Stimulated activated CD8-positive, alpha-beta memory T cell treated with anti-CD3 and anti-CD28 coated beads, Interleukin-15, amount 100 ng/mL, for 1 hour (primary cell): ENCODE data around the gene PTBP3.
"Not testable (repeated sequence)": the region's sequence is repeated elsewhere in the genome, so short reads cannot be mapped to it uniquely, and the experiment has no call there.

Experiments
- DNase-seq: peaks from one replicate; pipeline ENCODE4 v3.0.0-alpha.2; 2020; ENCODE audit warnings: low read depth

Gene PTBP3

GRCh38 chr9:112322701-112323377 lies 10.6 kb downstream of the PTBP3 start:
- DNase-seq, result no peak

DNA sequence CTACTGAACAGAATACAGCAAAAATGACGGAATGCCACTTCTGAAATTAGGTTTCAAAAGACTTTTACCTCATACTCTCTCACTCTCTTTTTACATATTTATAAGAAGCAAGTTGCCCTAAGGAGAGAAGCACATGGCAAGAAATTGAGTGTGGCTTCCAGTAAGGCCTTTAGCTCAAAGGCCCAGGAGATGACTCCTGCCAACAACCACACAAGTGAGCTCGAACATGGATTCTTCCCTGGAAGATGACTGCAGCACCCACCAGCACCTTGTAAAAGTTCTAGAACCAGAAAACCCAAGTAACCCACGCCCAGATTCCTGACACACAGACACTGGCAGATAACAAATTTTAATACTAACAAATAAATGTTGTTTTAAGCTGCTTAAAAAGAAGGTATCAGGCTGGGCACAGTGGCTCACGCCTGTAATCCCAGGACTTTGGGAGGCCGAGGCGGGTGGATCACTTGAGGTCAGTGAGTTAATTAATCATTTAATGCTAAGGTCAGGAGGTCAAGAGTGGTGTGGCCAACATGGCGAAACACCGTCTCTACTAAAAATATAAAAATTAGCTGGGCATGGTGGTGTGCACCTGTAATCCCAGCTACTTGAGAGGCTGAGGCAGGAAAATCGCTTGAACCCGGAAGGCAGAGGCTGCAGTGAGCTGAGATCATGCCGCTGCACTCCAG lies 17.0 kb downstream of the PTBP3 start:
- no peak for DNase-seq

GRCh38 chr9:112315331-112316257 lies 17.8 kb downstream of the PTBP3 start:
- no peak for DNase-seq

- DNase-seq, result no peak
These were observed 21.3 kb downstream of the PTBP3 start for GRCh38 chr9:112312139-112312538.

GRCh38 chr9:112311497-112311896 lies 21.9 kb downstream of the PTBP3 start:
- no peak for DNase-seq

GRCh38 chr9:112310826-112311225 lies 22.6 kb downstream of the PTBP3 start:
- no peak for DNase-seq

GRCh38 chr9:112308588-112308987 lies 24.8 kb downstream of the PTBP3 start:
- DNase-seq, result no peak

- DNase-seq, result no peak
These were observed 32.0 kb downstream of the PTBP3 start for GRCh38 chr9:112301420-112301819.

- no peak for DNase-seq
These were observed 33.9 kb downstream of the PTBP3 start for GRCh38 chr9:112299514-112299913.

DNA sequence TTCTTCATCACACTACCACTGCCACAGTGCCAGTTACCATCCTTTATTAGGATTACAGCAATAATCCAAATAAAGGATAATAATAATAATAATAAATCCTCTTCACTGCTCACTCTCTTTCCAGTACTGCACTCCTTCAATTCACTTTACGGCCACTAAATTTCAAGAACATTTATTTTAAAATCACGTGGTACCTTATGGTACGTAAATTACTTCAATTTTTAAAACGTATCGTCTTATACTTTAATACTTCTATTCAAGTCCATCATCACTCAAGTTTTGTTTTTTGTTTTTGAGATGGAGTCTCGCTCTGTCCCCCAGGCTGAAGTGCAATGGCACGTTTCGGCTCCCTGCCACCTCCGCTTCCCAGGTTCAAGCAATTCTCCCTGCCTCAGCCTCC lies 36.5 kb downstream of the PTBP3 start:
- DNase-seq, result no peak

DNA sequence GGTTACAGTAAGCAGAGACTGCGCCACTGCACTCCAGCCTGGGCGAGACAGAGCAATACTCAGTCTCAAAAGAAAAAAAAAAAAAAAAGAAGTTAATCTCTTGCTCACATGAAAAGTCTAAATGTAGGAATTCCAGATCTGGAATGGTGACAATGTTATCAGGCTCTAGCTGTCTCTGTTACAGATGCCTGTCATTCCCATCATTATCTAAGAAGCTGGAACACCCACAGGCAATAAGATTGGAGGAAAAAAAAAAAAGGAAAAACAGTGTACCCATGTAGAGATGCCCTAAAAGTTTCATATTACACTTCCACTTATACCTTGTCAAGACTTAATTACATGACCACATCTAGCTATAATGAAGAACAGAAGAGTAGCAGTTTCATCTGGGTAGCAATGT lies 38.2 kb downstream of the PTBP3 start:
- DNase-seq, result no peak

DNA sequence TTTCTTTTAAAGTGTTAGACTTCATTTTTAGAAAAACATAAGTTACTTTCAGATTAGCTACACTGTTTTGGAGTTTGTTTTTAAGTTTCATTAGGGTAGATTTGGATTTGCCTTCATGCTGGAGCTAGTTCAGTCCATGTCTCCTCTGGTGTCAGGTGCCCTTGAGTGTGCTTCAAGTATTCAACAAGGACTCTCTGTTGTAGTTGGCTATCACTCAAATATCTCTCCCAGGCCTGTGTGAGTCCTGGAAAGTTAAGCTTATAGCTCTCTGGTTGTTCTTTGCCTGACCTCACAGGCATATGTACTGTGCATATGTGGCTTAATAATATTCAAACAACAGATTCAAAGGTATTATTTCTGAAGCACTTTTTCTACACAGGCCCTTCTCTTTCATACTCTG lies 45.4 kb downstream of the PTBP3 start:
- no peak for DNase-seq

DNA sequence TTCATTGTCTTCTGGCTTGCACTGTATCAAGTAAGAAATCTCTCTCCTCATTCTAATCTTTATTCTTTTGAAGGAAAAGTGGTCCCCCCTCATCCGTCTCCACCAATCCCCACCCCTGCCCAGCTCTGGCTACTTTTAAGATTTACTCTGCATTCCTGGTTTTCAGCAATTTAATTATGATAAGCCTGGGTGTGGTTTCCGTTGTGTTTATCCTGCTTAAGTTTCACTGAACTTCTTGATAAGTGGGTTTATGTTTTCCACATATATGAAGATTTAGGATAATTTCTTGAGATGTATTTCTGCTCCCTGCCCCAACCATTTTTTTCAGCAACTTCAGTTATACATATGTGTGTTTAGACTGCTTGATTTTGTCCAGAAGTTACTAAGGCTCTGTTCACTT lies 46.5 kb downstream of the PTBP3 start:
- DNase-seq, result no peak

DNA sequence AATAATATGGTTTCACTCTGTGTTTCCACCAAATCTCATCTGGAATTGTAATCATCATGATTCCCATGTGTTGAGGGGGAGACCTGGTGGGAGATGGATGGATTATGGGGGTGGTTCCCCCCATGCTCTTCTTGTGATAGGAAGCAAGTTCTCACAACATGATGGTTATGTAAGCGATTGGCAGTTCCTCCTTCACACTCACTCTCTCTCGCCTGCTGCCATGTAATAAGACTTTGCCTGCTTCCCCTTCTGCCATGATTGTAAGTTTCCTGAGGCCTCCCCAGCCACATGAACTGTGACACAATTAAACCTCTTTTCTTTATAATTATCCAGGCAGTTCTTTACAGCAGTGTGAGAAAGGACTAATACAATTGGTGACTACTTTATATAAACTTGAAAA lies 48.4 kb downstream of the PTBP3 start:
- no peak for DNase-seq

GRCh38 chr9:112283582-112284253 lies 49.7 kb downstream of the PTBP3 start:
- DNase-seq, result no peak

DNA sequence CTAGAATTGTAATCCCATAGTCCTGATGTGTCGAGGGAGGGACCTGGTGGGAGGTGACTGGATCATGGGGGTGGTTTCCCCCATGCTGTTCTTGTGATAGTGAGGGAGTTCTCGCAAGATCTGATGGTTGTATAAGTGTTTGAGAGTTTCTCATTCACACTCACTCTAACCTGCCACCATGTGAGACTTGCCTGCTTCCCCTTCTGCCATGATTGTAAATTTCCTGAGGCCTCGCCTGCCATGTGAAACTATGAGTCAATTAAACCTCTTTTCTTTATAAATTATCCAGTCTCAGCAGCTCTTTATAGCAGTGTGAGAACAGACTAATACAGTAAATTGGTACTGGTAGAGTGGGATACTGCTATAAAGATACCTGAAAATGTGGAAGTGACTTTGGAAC lies 50.6 kb downstream of the PTBP3 start:
- DNase-seq, result not testable (repeated sequence)

GRCh38 chr9:112280904-112281303 lies 52.5 kb downstream of the PTBP3 start:
- DNase-seq, result no peak

GRCh38 chr9:112279501-112279900 lies 53.9 kb downstream of the PTBP3 start:
- DNase-seq, result no peak

GRCh38 chr9:112278152-112278551 lies 55.3 kb downstream of the PTBP3 start:
- no peak for DNase-seq

DNA sequence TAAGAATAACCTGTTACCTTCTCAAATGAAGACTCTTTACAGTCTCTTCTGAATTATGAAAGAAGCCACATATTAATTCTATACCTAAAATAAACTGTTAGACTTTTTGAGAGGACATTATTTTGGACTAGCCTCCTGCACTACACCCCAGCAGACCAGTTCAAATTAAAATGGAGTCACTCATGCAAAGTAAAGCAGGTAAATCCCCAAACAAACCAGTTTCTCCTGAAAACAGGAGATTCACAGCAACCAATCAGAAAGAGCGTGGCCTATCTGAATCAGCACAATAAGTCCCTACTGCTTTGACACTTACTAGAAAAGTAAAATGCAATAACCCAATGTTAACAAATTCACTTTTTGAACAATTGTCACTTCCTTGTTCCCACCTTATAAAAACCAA lies 58.8 kb downstream of the PTBP3 start:
- no peak for DNase-seq

- DNase-seq, result no peak
These were observed 59.5 kb downstream of the PTBP3 start for GRCh38 chr9:112273876-112274275.

DNA sequence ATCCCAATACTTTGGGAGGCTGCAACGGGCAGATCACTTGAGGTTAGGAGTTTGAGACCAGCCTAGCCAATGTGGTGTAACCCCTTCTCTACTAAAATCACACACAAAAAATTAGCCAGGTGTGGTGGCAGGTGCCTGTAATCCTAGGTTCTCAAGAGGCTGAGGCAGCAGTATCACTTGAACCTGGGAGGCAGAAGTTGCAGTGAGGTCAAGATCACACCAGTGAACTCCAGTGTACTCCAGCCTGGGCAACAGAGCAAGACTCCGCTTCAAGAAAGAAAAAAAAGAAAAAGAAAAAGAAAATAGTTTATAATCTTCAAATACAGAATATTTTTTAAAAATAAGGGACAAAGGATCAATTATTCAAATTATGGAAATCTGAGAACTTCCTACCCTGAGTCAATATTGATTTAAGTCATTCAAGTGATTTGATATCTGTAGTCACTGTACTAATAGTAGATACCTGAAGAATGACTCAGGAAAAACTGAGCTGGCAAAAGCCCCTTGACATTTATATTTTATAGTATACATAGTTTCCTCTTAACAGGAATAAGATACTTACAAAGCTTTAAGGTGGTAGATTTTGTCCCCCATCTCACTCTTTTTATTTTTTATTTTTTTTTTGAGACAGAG lies 61.8 kb downstream of the PTBP3 start:
- no peak for DNase-seq
